22Rv1 (cell line): ENCODE data around the gene NLRC5.

Source experiments
- ZFX ChIP-seq: fragments of 450-650 bp; IDR thresholded peaks from 2 replicates; pipeline ENCODE4 v1.6.1; 2017; ENCODE audit warnings: antibody characterized with exemption, borderline replicate concordance
- TF ChIP-seq, protein P1 (sequence below): fragments of 450-650 bp; IDR thresholded peaks from 2 replicates; pipeline ENCODE4 v1.5.1; 2017; ENCODE audit warnings: mild to moderate bottlenecking

DNA sequence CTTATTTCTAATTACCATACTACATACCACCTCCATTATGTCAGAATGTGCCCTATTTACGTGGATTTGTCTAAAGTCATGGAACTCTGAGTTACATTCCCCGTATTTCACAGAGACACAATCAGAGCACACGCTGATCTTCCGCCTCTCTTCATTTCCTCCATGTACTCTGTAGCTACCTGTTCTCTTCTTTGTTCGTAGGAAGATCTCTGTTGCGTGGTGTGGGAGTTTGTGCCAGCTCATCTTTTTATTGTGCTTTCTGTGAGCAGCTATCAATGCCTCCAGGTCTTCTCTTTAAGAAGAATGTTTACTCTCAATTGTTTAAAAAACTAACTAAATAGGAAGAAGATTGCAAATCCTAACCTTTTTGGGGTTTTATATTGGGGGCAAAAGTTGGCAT is 26.9 kb downstream of the NLRC5 start:
- TF ChIP-seq, protein P1, sequence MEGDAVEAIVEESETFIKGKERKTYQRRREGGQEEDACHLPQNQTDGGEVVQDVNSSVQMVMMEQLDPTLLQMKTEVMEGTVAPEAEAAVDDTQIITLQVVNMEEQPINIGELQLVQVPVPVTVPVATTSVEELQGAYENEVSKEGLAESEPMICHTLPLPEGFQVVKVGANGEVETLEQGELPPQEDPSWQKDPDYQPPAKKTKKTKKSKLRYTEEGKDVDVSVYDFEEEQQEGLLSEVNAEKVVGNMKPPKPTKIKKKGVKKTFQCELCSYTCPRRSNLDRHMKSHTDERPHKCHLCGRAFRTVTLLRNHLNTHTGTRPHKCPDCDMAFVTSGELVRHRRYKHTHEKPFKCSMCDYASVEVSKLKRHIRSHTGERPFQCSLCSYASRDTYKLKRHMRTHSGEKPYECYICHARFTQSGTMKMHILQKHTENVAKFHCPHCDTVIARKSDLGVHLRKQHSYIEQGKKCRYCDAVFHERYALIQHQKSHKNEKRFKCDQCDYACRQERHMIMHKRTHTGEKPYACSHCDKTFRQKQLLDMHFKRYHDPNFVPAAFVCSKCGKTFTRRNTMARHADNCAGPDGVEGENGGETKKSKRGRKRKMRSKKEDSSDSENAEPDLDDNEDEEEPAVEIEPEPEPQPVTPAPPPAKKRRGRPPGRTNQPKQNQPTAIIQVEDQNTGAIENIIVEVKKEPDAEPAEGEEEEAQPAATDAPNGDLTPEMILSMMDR, result no peak
- TF ChIP-seq ZFX, result no peak
